RWPE1 (cell line): ENCODE data around the gene JDP2.

Source experiments
- CTCF ChIA-PET: fragments of 350-600 bp; sonication (Branson Sonifier 250); formaldehyde crosslinking; extraction: SDS; loops from one replicate; lab custom pipeline; 2021; lab: Yijun Ruan, JAX
- POLR2A ChIA-PET: fragments of 400-600 bp; formaldehyde crosslinking; extraction: SDS; loops from one replicate; lab custom pipeline; 2020; ENCODE audit warnings: antibody characterized with exemption; ENCODE audit not compliant: low non-redundant PET; lab: Yijun Ruan, JAX
- DNase-seq: peaks from one replicate; pipeline ENCODE4 v3.0.0; 2012; ENCODE audit warnings: low spot score
- H3K27ac ChIP-seq: fragments of 450-650 bp; 2 replicates; pipeline ENCODE4 v1.5.1; 2017
- TF ChIP-seq, protein P1 (sequence below): fragments of 450-650 bp; conservative IDR thresholded peaks from 2 replicates; pipeline ENCODE4 v1.5.1; 2017; ENCODE audit warnings: low read depth, mild to moderate bottlenecking

Gene JDP2

GRCh38 chr14:75521415-75522199, 93.8 kb downstream of the JDP2 start:
- ChIA-PET POLR2A (no interaction called here), CTCF (interaction anchor here (0.6 kb wide), 1 partner anchor 24 kb away, joined by 4 read pairs; no protein-coding TSS in a partner anchor)
- no peak overlapping the region for H3K27ac ChIP-seq
- DNase-seq, result no peak
- TF ChIP-seq, protein P1, sequence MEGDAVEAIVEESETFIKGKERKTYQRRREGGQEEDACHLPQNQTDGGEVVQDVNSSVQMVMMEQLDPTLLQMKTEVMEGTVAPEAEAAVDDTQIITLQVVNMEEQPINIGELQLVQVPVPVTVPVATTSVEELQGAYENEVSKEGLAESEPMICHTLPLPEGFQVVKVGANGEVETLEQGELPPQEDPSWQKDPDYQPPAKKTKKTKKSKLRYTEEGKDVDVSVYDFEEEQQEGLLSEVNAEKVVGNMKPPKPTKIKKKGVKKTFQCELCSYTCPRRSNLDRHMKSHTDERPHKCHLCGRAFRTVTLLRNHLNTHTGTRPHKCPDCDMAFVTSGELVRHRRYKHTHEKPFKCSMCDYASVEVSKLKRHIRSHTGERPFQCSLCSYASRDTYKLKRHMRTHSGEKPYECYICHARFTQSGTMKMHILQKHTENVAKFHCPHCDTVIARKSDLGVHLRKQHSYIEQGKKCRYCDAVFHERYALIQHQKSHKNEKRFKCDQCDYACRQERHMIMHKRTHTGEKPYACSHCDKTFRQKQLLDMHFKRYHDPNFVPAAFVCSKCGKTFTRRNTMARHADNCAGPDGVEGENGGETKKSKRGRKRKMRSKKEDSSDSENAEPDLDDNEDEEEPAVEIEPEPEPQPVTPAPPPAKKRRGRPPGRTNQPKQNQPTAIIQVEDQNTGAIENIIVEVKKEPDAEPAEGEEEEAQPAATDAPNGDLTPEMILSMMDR, result no peak

GRCh38 chr14:75522224-75522982, 94.6 kb downstream of the JDP2 start, which contains the start of gene BATF:
Gene BATF, plus strand, starts transcription at chr14:75522469. Its CDS starts 214 bp downstream, at chr14:75522683.
- TF ChIP-seq, protein P1, result no peak
- no peak for DNase-seq
- POLR2A ChIA-PET, result no interaction called here
- no peak within 1 kb of the TSS for H3K27ac ChIP-seq
- CTCF ChIA-PET, result interaction anchor here (0.6 kb wide), 1 partner anchor 1545 kb away, joined by 5 read pairs; no protein-coding TSS in a partner anchor

DNA sequence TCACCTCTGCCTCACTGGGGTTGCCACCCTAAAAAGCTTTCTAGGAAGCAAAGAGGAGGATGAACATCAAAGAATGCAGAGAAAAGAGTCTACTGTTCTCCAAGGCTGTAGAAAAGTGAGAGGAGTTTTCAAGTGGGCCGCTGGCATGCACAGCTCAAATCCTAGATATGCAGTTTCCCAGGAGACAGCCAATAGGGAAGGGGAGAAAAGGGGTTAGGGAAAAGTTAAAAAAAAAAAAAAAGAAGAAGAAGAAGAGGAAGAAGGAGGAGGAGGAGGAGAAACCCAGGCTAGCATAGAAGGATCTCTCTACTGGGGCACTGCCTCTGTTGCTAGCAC, 95.1 kb downstream of the JDP2 start:
- no peak for DNase-seq
- TF ChIP-seq, protein P1, result no peak
- no peak overlapping the region for H3K27ac ChIP-seq
- ChIA-PET CTCF (interaction anchor here (0.6 kb wide), 1 partner anchor 1545 kb away, joined by 5 read pairs; no protein-coding TSS in a partner anchor), POLR2A (no interaction called here)
